Germinal center (tissue), 1 donor: ENCODE results near the gene SSNA1.

ENCODE experiments used
- DNase-seq: peaks from one replicate; pipeline ENCODE4 v3.0.0; 2012; ENCODE audit warnings: mixed read lengths, low spot score

The SSNA1 gene

GRCh38 chr9:137188490-137189296 lies at the start of gene SSNA1, which contains the start of gene ANAPC2:
Gene SSNA1 (plus strand): TSS chr9:137188676. CDS start chr9:137188727, 51 bp downstream.
Gene ANAPC2 (minus strand): TSS chr9:137188560. CDS start chr9:137188532, 28 bp downstream.
- peak; percentile 88 for DNase-seq

- DNase-seq, result peak; percentile 55
Observed at GRCh38 chr9:137138722-137139467, 49.6 kb upstream of the SSNA1 start, which contains the start of gene GRIN1. Gene GRIN1 (plus strand): TSS chr9:137139154. CDS start chr9:137139487, 333 bp downstream.

GRCh38 chr9:137139468-137140150 lies 48.9 kb upstream of the SSNA1 start:
- DNase-seq, result no peak

GRCh38 chr9:137140151-137141012 lies 48.1 kb upstream of the SSNA1 start:
- DNase-seq, result no peak

- DNase-seq, result no peak
Observed at GRCh38 chr9:137141050-137141810, 47.2 kb upstream of the SSNA1 start.

GRCh38 chr9:137141976-137142936 lies 46.2 kb upstream of the SSNA1 start:
- DNase-seq, result no peak

- DNase-seq, result no peak
Observed at GRCh38 chr9:137143459-137143858, 45.0 kb upstream of the SSNA1 start.

GRCh38 chr9:137145731-137146526 lies 42.5 kb upstream of the SSNA1 start:
- no peak for DNase-seq

- DNase-seq, result no peak
Observed at GRCh38 chr9:137146527-137146918, 42.0 kb upstream of the SSNA1 start.

- DNase-seq, result no peak
Observed at GRCh38 chr9:137147091-137147792, 41.2 kb upstream of the SSNA1 start.

- DNase-seq, result no peak
Observed at GRCh38 chr9:137147793-137148160, 40.7 kb upstream of the SSNA1 start.

- no peak for DNase-seq
Observed at GRCh38 chr9:137148242-137148641, 40.2 kb upstream of the SSNA1 start.

- no peak for DNase-seq
Observed at GRCh38 chr9:137148661-137149060, 39.8 kb upstream of the SSNA1 start.

- no peak for DNase-seq
Observed at GRCh38 chr9:137149363-137149762, 39.1 kb upstream of the SSNA1 start.

GRCh38 chr9:137149942-137150616 lies 38.4 kb upstream of the SSNA1 start:
- DNase-seq, result peak; percentile 63

GRCh38 chr9:137150617-137151457 lies 37.6 kb upstream of the SSNA1 start:
- DNase-seq, result peak; percentile 81
